Gastrocnemius medialis (tissue), 4 donors: ENCODE data around the gene PXDN. TPM values are rescaled to one million over a fixed set of nuclear protein-coding genes. Genes with fewer than 3 reads are reported as not detected.

Experiments used
- ATAC-seq, 2 donors: fragments of 150-250 bp; one replicate each; pipeline ENCODE4 v1.9.1; 2016
- DNase-seq, 2 donors: peaks; one replicate each; pipeline ENCODE4 v3.0.0-alpha.2; 2019
- H3K27ac ChIP-seq, 4 donors: fragments of 200-600 bp; sonication (generic); 1 replicate in 1 of 4; 2 replicates in 3 of 4; pipeline ENCODE4 v1.5.1; 2016 to 2018; ENCODE audit warnings: mild to moderate bottlenecking in 2 of 4, moderate library complexity in 1 of 4
- H3K27me3 ChIP-seq, 3 donors: fragments of 200-600 bp; sonication (generic) in 2 of 3; 1 replicate in 1 of 3; 2 replicates in 2 of 3; pipeline versions ENCODE4 v1.5.1 to v1.6.0; 2016 to 2019; ENCODE audit warnings: mild to moderate bottlenecking in 1 of 3, moderate library complexity in 1 of 3
- H3K36me3 ChIP-seq, 2 donors: fragments of 200-600 bp; sonication (generic) in 1 of 2; one replicate each; pipeline ENCODE4 v1.5.1; 2017 to 2018
- H3K4me1 ChIP-seq, 2 donors: fragments of 200-600 bp; sonication (generic) in 1 of 2; one replicate each; pipeline ENCODE4 v1.5.1; 2016 to 2017; ENCODE audit warnings: mild to moderate bottlenecking in 2 of 2
- H3K4me3 ChIP-seq, 4 donors: fragments of 200-600 bp; sonication (generic) in 3 of 4; 1 replicate in 1 of 4; 2 replicates in 3 of 4; pipeline ENCODE4 v1.5.1; 2016 to 2019; ENCODE audit warnings: mild to moderate bottlenecking in 2 of 4
- H3K9me3 ChIP-seq, 3 donors: fragments of 200-600 bp; sonication (generic) in 2 of 3; 1 replicate in 1 of 3; 2 replicates in 2 of 3; pipeline ENCODE4 v1.5.1; 2016 to 2019
- POLR2A ChIP-seq, 2 donors: fragments of 450-650 bp; IDR thresholded peaks; one replicate each; pipeline ENCODE4 v1.6.1; 2017; ENCODE audit warnings: antibody characterized with exemption in 2 of 2, mild to moderate bottlenecking in 2 of 2, moderate library complexity in 2 of 2
- in situ Hi-C, 4 donors: fragments of 200-750 bp; cut with MboI; loops; one replicate each; pipeline versions ENCODE4 v1.15.0 to v1.8.0; 2017; ENCODE audit warnings: low sequenced_read_pairs in 4 of 4
- intact Hi-C: fragments of 100-400 bp; cut with DNase I; formaldehyde crosslinking; loops from one replicate; pipeline ENCODE4 v1.15.1; 2023; ENCODE audit warnings: low total_unique reads
- total RNA-seq, 4 donors: library from RNA; depleted of rRNA; stranded (reverse); fragments of >200 nt; gene quantifications; one replicate each; pipeline versions ENCODE4 v1.1.0 to v1.2.3, GENCODE V29; 2016
- TF ChIP-seq, protein P1 (sequence below), 5 experiments: fragments of 450-650 bp in 3 of 5; fragments of 200-600 bp in 2 of 5; sonication (generic) in 2 of 5; IDR thresholded peaks in 4 of 5; conservative IDR thresholded peaks in 1 of 5; 1 replicate in 4 of 5; 2 replicates in 1 of 5; pipeline ENCODE4 v1.5.1; 2016 to 2019; ENCODE audit warnings: antibody characterized with exemption in 5 of 5, mild to moderate bottlenecking in 3 of 5, moderate library complexity in 3 of 5

The PXDN gene
- total RNA-seq, 4 donors from 2014 or later, result 7.8 to 13.4 (median 10.3) TPM

- in situ Hi-C loops (no loop called here), intact Hi-C loops (no loop called here)
- no peak overlapping the region for H3K27ac ChIP-seq
- H3K9me3 ChIP-seq, result no peaks in the 10 kb centered on the region
- H3K4me3 ChIP-seq, result no peak overlapping the region
- TF ChIP-seq, protein P1, sequence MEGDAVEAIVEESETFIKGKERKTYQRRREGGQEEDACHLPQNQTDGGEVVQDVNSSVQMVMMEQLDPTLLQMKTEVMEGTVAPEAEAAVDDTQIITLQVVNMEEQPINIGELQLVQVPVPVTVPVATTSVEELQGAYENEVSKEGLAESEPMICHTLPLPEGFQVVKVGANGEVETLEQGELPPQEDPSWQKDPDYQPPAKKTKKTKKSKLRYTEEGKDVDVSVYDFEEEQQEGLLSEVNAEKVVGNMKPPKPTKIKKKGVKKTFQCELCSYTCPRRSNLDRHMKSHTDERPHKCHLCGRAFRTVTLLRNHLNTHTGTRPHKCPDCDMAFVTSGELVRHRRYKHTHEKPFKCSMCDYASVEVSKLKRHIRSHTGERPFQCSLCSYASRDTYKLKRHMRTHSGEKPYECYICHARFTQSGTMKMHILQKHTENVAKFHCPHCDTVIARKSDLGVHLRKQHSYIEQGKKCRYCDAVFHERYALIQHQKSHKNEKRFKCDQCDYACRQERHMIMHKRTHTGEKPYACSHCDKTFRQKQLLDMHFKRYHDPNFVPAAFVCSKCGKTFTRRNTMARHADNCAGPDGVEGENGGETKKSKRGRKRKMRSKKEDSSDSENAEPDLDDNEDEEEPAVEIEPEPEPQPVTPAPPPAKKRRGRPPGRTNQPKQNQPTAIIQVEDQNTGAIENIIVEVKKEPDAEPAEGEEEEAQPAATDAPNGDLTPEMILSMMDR (IDR thresholded peaks at IDR 0.05 in 4 of 5, conservative IDR thresholded peaks at IDR 0.05 in 1 of 5), result no peak
- no peak for TF ChIP-seq POLR2A (IDR thresholded peaks at IDR 0.05)
- DNase-seq (no peak), ATAC-seq (no peak)
- no peaks in the 10 kb centered on the region for H3K36me3 ChIP-seq
- no peaks in the 10 kb centered on the region for H3K27me3 ChIP-seq
- H3K4me1 ChIP-seq, result no peaks in the 10 kb centered on the region
Observed at GRCh38 chr2:1698188-1698945, 45.9 kb downstream of the PXDN start.

DNA sequence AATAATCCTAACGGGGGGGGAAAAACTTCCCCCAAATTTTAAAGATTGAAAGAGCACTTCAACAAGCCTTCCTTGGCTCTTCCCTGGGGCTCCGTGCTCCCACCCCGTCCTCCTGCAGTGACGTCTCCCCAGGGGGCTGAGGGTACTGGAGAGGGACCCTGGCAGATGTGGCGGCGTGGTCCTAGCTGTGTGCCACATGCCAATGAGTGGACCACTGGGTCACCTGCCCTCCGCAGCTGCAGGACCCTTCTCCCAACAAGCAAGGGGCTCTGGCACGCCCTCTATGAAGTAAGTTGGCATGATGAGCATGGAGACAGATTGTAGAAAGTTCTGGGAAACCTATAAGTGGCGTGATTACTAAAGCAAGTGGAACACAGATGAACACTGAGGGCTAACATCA is 46.7 kb downstream of the PXDN start:
- Histone ChIP-seq H3K36me3 (no peaks in the 10 kb centered on the region), H3K9me3 (no peaks in the 10 kb centered on the region), H3K4me1 (no peaks in the 10 kb centered on the region), H3K27ac (no peak overlapping the region), H3K4me3 (no peak overlapping the region), H3K27me3 (no peaks in the 10 kb centered on the region)
- in situ Hi-C loops, result no loop called here
- DNase-seq (no peak), ATAC-seq (no peak)
- TF ChIP-seq, protein P1 (IDR thresholded peaks at IDR 0.05 in 4 of 5, conservative IDR thresholded peaks at IDR 0.05 in 1 of 5), result no peak
- no peak for TF ChIP-seq POLR2A (IDR thresholded peaks at IDR 0.05)
- intact Hi-C loops, result no loop called here

GRCh38 chr2:1696472-1696871 is 47.8 kb downstream of the PXDN start:
- in situ Hi-C loops, result no loop called here
- Histone ChIP-seq H3K4me3 (no peak overlapping the region), H3K27ac (no peak overlapping the region), H3K4me1 (no peaks in the 10 kb centered on the region), H3K27me3 (no peaks in the 10 kb centered on the region), H3K36me3 (no peaks in the 10 kb centered on the region), H3K9me3 (no peaks in the 10 kb centered on the region)
- TF ChIP-seq, protein P1 (IDR thresholded peaks at IDR 0.05 in 4 of 5, conservative IDR thresholded peaks at IDR 0.05 in 1 of 5), result no peak
- no peak for TF ChIP-seq POLR2A (IDR thresholded peaks at IDR 0.05)
- no peak for DNase-seq
- ATAC-seq, result no peak
- intact Hi-C loops, result no loop called here

- H3K27ac ChIP-seq, result no peak overlapping the region
- no peak for DNase-seq
Observed at GRCh38 chr2:1694371-1695271, 49.7 kb downstream of the PXDN start.

More at GRCh38 chr2:1694371-1695271, 49.7 kb downstream of the PXDN start:
- Histone ChIP-seq H3K4me3 (no peak overlapping the region), H3K9me3 (no peaks in the 10 kb centered on the region), H3K36me3 (no peaks in the 10 kb centered on the region), H3K27me3 (no peaks in the 10 kb centered on the region), H3K4me1 (no peaks in the 10 kb centered on the region)
- intact Hi-C loops (loop anchor here (5.0 kb wide), 1 partner anchor 42 kb away; no protein-coding TSS in a partner anchor), in situ Hi-C loops (no loop called here)
- no peak for ATAC-seq
- TF ChIP-seq POLR2A (IDR thresholded peaks at IDR 0.05), result no peak
- TF ChIP-seq, protein P1 (IDR thresholded peaks at IDR 0.05 in 4 of 5, conservative IDR thresholded peaks at IDR 0.05 in 1 of 5), result no peak
